Measurements from ENCODE around the gene TSNAXIP1.

GRCh38 chr16:67804853-67805542, 1.7 kb upstream of the TSNAXIP1 start:
- TF ChIP-seq CTCF (conservative IDR thresholded peaks at IDR 0.05) (no peak), EZH2 (IDR thresholded peaks at IDR 0.05; ENCODE audit: low read depth) (no peak)
